ENCODE data around the gene LAMB4.

Gene LAMB4

GRCh38 chr7:108001764-108002725 is 128.1 kb downstream of the LAMB4 start:
- DNase-seq (ENCODE audit: extremely low spot score, insufficient read length, low read depth), result no peak
- no peak for FAIRE-seq

GRCh38 chr7:108000875-108001763 is 129.0 kb downstream of the LAMB4 start:
- no peak for FAIRE-seq

GRCh38 chr7:107999779-108000560 is 130.2 kb downstream of the LAMB4 start:
- FAIRE-seq (no peak), DNase-seq (ENCODE audit: extremely low spot score, insufficient read length, low read depth) (no peak)

More at GRCh38 chr7:108000875-108001763, 129.0 kb downstream of the LAMB4 start:
- no peak for DNase-seq (ENCODE audit: extremely low spot score, insufficient read length, low read depth)

GRCh38 chr7:107998660-107999480 is 131.3 kb downstream of the LAMB4 start:
- no peak for DNase-seq (ENCODE audit: extremely low spot score, insufficient read length, low read depth)
- FAIRE-seq, result no peak

GRCh38 chr7:107998150-107998549 is 132.0 kb downstream of the LAMB4 start:
- FAIRE-seq, result no peak
- no peak for DNase-seq (ENCODE audit: extremely low spot score, insufficient read length, low read depth)

- FAIRE-seq (no peak), DNase-seq (ENCODE audit: extremely low spot score, insufficient read length, low read depth) (no peak)
Observed at GRCh38 chr7:107996072-107996882, 133.9 kb downstream of the LAMB4 start.

GRCh38 chr7:107995184-107996071 is 134.7 kb downstream of the LAMB4 start:
- DNase-seq (ENCODE audit: extremely low spot score, insufficient read length, low read depth) (no peak), FAIRE-seq (no peak)

- DNase-seq (ENCODE audit: extremely low spot score, insufficient read length, low read depth) (no peak), FAIRE-seq (no peak)
Observed at GRCh38 chr7:107994421-107995030, 135.6 kb downstream of the LAMB4 start.

- FAIRE-seq, result no peak
- DNase-seq (ENCODE audit: extremely low spot score, insufficient read length, low read depth), result no peak
Observed at GRCh38 chr7:107993891-107994291, 136.3 kb downstream of the LAMB4 start.

- no peak for FAIRE-seq
- no peak for DNase-seq (ENCODE audit: extremely low spot score, insufficient read length, low read depth)
Observed at GRCh38 chr7:107989618-107990373, 140.4 kb downstream of the LAMB4 start.

GRCh38 chr7:107982918-107983389 is 147.2 kb downstream of the LAMB4 start:
- no peak for DNase-seq (ENCODE audit: extremely low spot score, insufficient read length, low read depth)
- no peak for FAIRE-seq

GRCh38 chr7:107982042-107982840 is 147.9 kb downstream of the LAMB4 start:
- FAIRE-seq (no peak), DNase-seq (ENCODE audit: extremely low spot score, insufficient read length, low read depth) (no peak)

- DNase-seq (ENCODE audit: extremely low spot score, insufficient read length, low read depth) (no peak), FAIRE-seq (no peak)
Observed at GRCh38 chr7:107981466-107981865, 148.7 kb downstream of the LAMB4 start.

- no peak for DNase-seq (ENCODE audit: extremely low spot score, insufficient read length, low read depth)
- no peak for FAIRE-seq
Observed at GRCh38 chr7:107980671-107981190, 149.4 kb downstream of the LAMB4 start.

- DNase-seq (ENCODE audit: extremely low spot score, insufficient read length, low read depth), result no peak
- no peak for FAIRE-seq
Observed at GRCh38 chr7:107980171-107980570, 150.0 kb downstream of the LAMB4 start.
